GM11168 (cell line): ENCODE results near the gene IL17REL.

ENCODE experiments used
- in situ Hi-C: fragments of 300-500 bp; cut with MboI; formaldehyde crosslinking; loops from one replicate; pipeline ENCODE4 v1.12.0; 2022; ENCODE audit warnings: low sequenced_read_pairs; ENCODE audit not compliant: unreplicated experiment

The IL17REL gene

GRCh38 chr22:50009765-50010675 lies 2.5 kb downstream of the IL17REL start:
- in situ Hi-C loops, result no loop called here

- in situ Hi-C loops, result no loop called here
These were observed 3.3 kb downstream of the IL17REL start for GRCh38 chr22:50009251-50009650.

- in situ Hi-C loops, result no loop called here
These were observed 4.2 kb downstream of the IL17REL start for GRCh38 chr22:50008151-50009040.

GRCh38 chr22:50007057-50007511 lies 5.5 kb downstream of the IL17REL start:
- in situ Hi-C loops, result no loop called here

GRCh38 chr22:50004918-50005317 lies 7.6 kb downstream of the IL17REL start:
- in situ Hi-C loops, result no loop called here

- in situ Hi-C loops, result no loop called here
These were observed 9.8 kb downstream of the IL17REL start for GRCh38 chr22:50002791-50003190.

GRCh38 chr22:50001388-50002231 lies 11.0 kb downstream of the IL17REL start:
- in situ Hi-C loops, result no loop called here

GRCh38 chr22:50000587-50001387 lies 11.8 kb downstream of the IL17REL start:
- in situ Hi-C loops, result no loop called here

- in situ Hi-C loops, result no loop called here
These were observed 12.5 kb downstream of the IL17REL start for GRCh38 chr22:49999946-50000586.

- in situ Hi-C loops, result no loop called here
These were observed 13.3 kb downstream of the IL17REL start for GRCh38 chr22:49999063-49999945.

- in situ Hi-C loops, result no loop called here
These were observed 13.9 kb downstream of the IL17REL start for GRCh38 chr22:49998718-49999062.

- in situ Hi-C loops, result no loop called here
These were observed 14.4 kb downstream of the IL17REL start for GRCh38 chr22:49997932-49998717.

- in situ Hi-C loops, result no loop called here
These were observed 15.3 kb downstream of the IL17REL start for GRCh38 chr22:49997251-49997599.

GRCh38 chr22:49996518-49997250 lies 15.9 kb downstream of the IL17REL start:
- in situ Hi-C loops, result no loop called here

GRCh38 chr22:49996119-49996517 lies 16.4 kb downstream of the IL17REL start:
- in situ Hi-C loops, result no loop called here

- in situ Hi-C loops, result no loop called here
These were observed 17.0 kb downstream of the IL17REL start for GRCh38 chr22:49995361-49996118.
